GM12892 (cell line): Measurements from ENCODE around the gene AP2A2.

Experiments used
- POLR2A ChIP-seq: IDR thresholded peaks from 2 replicates; pipeline ENCODE4 v1.6.1; 2011; ENCODE audit warnings: low read depth, low read length, control low read depth
- POLR2AphosphoS5 ChIP-seq: IDR thresholded peaks from 2 replicates; pipeline ENCODE4 v1.6.1; 2011; ENCODE audit warnings: low read depth, low read length, control low read depth
- TAF1 ChIP-seq: IDR thresholded peaks from 2 replicates; pipeline ENCODE4 v1.6.1; 2011; ENCODE audit warnings: low read depth, mild to moderate bottlenecking, control low read depth, low read length, borderline replicate concordance

DNA sequence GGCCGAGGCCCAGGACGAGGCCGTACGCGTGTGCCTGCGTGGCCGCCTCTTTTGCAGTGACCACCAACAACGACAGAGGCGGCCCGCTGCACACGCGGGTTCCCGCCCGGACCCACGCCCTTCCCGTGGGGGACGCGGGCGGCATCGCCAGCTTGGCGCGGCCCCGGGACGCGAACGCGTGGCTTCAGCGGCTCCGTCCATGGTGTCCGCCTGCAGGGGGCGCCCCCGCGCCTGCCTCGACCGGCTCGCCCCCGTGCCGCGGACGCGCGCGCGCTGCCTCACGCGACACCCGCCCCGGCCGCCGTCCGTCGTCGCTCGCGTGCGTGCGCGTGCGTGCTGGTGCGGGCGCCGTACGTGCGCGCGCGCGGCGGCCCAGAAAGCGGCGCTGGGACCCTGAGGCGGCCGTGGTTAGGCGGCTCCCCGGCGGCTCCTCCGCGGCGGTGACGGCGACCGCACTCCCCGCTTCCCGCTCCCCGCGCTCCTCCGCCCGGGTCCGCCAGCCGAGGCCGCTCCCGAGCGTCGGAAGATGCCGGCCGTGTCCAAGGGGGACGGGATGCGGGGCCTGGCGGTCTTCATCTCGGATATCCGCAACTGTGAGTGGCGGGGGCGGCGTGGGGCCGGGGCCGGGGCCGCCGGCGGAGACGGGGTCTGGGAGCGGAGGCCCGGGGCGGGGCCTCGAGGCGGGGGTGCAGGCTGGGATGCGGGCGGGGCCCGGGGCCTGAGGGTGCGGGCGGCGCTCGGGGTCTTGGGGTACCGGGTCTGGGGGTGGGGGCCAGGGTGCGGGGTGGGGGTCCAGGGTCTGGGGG lies at the start of gene AP2A2:
- TF ChIP-seq TAF1 (no peak), POLR2A (peak; percentile 65; the same call in 1 of the 2 replicates), POLR2AphosphoS5 (no peak)
